ENCODE results near the gene LRRC2.
"Not testable (repeated sequence)": the region's sequence is repeated elsewhere in the genome, so short reads cannot be mapped to it uniquely, and the experiment has no call there.

The LRRC2 gene

DNA sequence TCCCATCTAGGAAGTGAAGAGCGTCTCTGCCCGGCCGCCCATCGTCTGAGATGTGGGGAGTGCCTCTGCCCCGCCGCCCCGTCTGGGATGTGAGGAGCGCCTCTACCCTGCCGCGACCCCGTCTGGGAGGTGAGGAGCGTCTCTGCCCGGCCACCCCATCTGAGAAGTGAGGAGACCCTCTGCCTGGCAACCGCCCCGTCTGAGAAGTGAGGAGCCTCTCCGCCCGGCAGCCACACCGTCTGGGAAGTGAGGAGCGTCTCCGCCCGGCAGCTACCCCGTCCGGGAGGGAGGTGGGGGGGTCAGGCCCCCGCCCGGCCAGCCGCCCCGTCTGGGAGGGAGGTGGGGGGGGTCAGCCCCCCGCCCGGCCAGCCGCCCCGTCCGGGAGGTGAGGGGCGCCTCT, 71.6 kb downstream of the LRRC2 start:
- DNase-seq: not testable (repeated sequence)

DNA sequence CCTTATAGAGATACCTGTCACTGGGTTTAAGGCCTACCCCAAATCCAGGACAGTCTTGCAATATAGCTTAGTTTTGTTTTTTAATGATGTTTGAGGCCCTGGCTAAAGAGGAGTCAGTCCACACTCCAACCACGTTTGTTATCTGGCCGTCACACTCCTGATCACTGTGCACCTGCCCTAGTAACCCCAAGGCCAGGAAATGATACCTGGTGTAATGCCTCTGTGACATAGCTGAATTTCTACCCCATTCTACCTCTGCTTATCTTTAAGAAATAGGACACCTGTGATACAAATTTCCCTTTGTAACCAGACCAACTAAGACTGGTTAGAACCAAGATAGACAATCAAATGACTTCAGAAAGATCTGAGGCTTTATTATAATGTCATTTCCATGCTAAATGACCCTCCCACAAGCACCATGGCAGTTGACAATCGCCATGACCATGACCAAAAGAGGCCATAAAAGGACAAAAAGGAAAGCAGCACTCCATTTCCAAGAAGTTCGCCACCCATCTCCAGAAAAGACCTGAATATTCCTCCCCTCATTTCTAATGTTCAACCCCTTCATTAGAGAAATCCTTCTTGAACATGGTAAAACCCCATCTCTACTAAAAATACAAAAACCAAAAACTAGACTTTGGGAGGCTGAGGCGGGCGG, 73.1 kb downstream of the LRRC2 start:
- DNase-seq: peak; percentile 22

DNA sequence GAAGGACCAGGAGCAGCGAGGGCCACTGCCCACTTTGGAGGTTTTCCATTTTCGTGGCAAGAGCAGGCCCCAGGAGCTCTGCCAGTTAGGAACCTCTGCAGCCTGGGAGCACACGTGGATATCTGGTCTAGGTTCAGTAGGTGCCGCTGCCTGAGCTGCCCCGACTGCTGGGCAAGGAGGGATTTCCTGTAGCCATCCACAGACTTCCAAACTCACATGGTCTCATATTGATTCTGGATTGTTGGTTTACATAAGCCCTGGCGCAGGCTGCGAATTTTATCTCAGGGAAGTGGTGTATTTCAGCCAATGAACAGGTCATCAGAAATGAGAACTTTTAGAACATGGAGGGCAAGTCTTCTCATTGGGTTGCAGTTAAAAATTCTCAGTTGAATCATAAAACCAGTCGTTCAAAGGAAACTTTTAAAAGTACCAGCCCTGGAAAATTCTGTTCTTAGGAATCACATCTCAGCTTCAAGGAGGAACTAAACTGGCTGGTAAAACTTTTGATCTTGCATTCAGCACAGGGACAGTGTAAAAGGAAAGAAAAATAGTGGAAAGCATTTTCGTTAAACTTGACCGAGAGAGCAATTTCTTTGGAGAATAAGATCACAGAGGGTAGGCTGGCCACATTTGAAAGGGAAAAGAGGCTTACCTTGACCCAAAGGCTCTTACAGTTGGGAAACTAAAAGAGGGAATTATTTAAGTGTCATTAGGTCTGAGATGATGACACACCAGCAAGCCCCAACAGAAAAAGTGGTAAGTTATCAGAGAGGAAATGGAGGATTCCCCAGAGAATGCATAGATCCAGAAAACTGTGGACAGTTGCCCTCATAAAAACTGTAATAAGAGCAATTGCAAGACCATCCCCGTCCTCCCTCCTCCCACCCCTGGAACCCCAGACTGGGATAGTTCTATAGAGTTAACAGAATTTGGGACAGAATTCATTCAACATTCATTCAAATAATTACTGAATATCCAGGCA, 74.7 kb downstream of the LRRC2 start:
- DNase-seq: peak; percentile 17

DNA sequence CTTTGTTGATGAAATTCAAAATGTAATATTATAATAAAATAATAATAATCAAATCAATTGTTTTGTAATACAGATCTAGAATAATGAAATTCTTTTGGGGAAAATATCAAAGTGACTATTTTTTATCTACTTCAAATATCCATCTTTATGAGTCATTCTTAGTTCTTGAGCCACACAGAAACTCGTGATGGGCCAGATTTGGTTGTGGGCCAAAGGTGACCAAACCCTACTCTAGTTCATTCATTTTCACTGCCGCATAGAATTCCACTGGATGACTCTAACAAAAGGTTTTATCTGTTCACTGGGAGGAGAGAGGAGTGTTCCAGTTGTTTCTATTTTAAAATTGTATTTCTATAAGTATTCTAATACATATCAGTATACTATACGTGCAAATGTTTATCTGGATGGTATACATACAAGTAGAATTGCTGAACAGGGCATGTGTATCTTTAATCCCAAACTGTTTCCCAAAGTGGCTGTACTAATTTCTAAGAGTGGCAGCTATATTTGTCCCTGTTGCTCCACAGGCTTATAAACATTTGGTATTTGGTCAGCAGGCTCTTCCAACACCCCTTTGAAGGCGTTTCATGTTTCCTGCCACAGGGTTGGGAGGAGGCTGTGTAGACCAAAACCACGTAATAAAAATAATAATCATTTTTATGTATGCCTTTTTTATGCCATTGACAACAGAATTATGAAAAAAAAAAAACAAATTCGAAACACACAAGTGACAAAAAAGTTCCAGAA, 75.6 kb downstream of the LRRC2 start:
- no peak for DNase-seq

DNA sequence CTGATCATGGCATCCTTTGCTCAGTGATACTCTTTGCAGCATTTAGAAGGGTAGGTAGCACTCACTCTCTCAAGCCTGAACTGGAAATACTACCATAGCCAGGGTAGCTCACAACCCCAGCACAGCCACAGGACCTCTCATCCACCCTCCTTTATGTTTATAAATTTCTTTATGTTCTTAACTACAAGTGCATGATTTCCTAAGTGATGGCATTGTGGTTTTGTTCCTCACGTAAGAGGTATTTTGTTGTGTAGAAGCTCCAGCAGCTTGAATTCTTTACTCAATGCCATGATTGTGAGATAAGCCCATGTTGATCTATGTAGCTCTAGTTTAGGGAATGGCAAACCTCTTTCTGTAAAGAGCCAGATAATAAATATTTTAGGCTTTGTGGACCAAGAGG, 76.2 kb downstream of the LRRC2 start:
- peak; percentile 22 for DNase-seq

DNA sequence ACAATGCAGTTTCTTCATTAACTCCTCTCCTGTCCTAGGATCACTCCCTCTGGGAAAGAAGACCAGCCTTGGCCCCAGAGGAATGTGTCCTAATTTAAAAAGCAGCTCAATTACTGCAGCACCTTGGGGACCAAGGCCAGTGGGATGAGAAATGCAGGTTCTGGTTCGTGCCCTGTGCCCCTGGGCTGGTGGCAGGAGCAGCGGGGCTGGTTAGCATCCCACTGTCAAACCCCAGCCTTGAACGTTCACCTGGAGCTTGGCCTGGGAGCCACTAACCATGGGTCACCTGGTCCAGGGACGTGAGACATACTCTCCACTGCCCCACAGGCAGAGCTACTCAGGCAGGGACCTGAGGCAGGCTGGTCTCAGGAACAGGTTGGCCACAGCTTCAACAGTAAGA, 76.7 kb downstream of the LRRC2 start:
- DNase-seq: peak; percentile 47

DNA sequence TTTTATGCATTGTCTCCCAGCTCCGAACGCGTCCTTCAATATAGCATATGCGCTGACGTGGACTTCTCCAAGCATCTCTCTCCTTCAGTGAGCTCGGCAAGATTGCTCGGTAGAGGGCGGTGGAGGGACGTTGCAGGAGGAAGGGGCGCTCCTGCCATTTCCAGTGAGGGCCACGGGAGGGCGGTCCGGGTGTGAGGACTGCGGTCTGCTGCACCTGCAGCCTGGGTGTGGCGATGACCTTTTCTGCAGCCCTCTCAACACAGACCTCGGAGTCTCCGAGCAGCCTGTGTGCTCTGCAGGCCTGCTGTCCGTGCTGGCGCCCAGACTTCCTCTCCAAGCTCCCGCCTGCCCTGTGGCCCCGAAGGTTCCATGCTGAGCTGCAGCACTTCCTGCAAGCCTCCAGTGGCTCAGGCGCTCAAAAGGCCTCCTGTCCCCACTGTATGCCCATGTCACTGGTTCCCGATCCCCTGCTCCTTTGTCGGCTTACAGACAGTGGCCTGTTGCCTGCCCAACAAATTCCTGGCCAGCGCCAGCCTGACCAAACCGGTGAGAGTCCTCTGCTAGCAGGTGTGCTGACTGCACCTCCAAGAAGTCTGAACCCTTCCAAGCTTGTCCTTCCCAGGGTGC, 77.3 kb downstream of the LRRC2 start:
- DNase-seq: peak; percentile 96

DNA sequence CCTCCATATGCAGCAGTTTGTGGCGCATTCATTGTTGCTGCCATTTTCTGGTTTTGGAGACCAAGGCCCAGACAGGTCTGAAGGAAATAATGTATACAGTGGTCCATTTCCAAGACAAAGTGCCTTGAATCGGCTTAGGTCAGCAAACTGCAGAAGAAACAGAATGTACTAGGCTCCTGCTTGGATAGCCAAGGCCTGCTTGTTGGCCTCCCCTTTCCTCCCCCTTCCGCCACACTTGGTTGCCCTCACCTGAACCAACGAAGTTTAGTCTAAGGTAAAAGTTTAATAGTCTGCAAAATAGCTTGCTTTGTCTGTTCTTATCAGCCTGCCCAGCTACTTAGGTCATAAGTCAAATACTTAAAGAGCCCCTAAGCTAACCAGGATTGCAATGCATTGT, 80.3 kb downstream of the LRRC2 start:
- DNase-seq: peak; percentile 12

DNA sequence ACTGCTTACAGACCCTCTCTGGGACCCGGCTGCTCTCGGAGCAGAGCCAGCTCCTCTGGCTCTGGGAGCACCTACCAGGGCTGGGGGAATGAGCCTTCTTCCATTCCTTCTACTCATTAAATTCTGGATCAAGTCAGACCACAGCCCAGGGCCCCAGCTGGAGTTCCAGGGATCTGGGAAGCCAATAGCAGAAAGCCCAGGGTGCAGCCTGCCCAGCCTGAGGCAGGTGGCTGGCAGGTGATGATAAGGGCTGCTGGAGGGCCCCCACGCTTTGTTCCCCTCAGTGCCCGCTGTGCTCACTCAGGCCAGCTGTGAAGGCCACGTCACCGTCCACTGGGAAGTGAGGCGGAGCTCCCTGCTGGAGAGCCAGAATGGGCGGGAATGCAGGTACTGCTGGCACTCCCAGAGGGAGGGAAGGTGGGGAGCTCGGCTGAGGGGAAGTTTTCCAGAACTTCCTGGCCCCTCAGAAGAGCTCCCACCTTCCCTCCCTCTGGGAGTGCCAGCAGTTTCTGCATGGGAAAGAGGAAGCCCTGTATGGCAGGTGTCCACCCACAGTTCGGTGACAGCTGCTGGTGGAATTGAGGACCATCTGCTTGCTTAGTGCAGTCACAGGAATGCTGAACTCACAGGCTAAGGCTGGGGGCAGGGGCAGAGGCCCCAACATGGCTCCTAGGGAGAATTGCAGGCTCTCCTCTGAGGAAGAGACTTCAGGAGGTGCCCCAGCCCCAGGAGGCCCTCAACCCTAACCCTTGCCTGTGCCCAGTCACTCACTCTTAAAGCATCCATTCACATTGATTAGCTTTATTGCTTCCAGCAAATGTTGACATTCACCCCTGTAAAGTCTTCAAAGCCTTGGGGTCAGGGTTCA, 81.0 kb downstream of the LRRC2 start:
- DNase-seq: peak; percentile 53

DNA sequence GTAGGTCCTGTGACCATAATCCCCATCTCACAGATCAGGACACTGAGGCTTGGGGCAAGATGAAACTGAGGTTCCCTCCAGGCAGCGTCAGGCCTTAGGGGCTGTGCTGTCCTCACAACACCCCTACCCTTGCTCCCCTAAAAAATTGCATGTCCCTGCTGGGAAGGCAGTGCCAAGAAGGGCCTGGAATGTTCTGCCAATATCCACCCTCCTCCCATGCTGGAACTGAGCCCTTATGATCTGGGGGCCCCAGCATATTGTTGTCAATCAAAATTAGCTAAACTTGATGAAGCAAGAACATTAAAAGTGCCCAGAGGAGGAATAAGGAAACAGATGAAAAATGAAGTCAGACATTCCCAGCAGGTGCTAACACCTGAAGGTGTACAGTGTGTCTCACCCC, 81.7 kb downstream of the LRRC2 start:
- DNase-seq: peak; percentile 17

DNA sequence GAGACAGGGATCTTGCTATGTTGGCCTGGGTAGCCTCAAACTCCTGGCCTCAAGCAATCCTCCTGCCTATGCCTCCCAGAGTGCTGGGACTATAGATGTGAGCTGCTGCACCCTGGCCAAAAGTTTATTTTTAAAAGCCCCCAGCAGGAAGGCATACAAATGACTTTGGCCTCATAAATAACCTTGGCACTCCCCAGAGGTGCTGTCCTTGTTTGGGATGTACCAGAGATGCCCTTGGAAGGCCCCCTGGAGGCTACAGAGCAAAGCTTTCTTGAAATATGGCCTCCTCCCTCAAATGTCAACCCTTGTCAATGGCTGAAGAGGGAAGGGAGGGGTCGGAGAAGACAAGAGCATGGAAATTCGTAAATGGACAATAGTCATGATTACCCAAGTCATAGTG, 82.3 kb downstream of the LRRC2 start:
- DNase-seq: peak; percentile 30

DNA sequence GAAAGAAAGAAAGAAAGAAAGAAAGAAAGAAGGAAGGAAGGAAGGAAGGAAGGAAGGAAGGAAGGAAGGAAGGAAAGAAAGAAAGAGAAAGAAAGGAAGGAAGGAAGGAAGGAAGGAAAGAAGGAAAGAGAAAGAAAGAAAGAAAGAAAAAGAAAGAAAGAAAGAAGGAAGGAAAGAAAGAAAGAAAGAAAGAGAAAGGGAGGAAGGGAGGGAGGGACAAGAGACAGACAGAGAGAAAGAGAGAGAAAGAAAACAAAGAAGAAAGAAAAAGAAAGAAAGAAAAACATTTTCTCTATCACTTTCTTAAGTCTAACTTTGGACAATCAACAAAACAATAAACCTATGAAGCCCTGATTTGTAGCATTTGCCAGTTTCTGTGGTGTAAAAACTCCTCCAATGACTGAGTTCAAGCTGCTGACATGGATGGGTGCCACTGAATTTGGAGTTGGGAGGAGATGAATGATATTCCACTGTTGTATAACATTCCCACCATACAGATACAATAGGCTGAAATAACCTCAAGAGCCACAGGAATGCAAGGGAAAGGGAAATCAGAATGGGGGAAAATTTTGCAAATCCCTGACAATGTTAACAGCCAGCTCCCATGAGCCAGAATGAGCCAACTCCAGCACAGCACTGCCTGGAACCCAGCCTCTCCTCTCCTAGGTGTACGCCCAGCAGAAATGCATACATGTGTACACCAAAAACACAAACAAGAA, 83.3 kb downstream of the LRRC2 start:
- DNase-seq: peak; percentile 25

DNA sequence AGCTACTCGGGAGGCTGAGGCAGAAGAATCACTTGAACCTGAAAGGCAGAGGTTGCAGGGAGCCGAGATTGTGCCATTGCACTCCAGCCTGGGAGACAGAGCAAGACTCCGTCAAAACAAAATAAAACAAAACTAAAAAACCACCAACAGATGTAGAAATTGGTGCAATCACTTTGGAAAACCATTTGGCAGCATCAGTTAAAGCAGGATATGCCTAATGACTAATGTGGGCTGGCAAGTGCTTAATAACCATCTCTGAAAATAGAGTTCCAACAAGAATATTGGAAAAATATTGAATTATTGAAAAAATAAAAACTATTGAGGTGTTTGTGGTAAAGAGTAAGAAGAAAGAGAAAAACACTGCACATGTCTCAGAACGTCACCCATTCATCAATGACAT, 84.5 kb downstream of the LRRC2 start:
- DNase-seq: no peak

DNA sequence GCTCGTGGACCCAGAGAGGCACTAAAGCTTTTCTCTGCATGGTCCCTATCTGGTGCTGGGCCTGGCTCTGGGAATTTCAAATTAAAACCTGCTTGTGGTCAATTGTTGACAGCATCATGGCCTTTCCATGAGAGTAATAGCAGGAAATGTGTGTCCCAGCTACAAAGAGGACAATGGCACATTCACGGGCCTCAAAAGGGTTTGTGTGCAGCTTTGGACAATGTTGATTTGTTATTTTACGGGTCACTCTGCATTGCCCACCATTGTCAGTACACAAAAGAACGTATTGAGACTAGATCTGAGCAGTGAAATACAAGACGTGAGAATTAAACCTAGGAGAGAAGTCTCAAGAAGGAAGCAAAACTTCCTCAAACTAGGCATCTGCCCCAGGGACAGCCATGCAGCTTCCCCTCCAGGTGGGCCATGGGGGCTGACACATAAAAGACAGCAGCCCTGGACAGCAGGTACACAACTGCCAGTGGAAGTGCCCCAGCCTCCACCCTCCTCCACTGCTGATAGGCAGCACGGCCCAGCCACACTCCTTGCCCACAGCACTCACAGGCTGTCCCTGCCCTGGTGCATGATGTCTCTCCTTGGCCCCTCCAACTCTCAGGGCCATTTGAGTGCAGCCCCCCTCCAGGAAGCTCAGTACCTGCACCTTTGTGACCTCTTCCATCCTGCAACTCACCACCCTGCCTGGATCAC, 85.5 kb downstream of the LRRC2 start:
- DNase-seq: peak; percentile 35

DNA sequence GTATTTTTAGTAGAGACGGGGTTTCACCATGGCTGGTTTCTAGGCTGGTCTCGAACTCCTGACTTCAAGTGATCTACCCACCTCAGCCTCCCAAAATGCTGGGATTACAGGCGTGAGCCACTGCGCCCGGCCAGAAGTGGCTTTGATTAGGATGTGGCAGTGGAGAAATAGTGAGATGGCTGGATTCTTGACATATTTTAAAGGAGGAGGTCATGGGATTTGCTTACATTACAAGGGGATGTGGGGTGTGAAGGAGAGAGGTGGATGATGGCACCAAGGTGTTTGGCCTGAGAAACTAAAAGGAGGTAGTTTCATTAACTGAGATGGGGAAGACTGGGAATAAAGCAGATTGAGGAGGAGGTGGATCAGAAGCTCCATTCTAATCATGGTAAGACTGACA, 86.4 kb downstream of the LRRC2 start:
- DNase-seq: peak; percentile 44

DNA sequence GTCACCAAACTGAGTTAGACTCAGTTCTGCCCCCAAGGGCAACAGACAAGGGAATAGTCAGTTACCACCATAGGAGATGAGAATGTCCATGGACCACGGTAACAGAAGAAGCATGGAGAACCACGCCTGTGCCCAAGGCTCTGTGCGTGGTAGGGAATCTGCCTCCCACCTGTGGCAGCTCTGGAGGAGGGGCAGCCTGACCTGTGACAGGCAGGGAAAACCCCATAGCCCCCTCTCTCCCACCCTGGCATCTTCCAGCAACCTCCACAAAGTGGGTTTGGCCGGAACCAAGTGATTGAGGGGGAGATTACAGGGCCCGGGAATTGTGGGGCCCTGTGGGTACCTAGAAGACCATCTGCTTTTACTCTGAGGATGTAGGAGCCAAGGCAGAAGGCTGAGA, 87.1 kb downstream of the LRRC2 start:
- DNase-seq: peak; percentile 22

DNA sequence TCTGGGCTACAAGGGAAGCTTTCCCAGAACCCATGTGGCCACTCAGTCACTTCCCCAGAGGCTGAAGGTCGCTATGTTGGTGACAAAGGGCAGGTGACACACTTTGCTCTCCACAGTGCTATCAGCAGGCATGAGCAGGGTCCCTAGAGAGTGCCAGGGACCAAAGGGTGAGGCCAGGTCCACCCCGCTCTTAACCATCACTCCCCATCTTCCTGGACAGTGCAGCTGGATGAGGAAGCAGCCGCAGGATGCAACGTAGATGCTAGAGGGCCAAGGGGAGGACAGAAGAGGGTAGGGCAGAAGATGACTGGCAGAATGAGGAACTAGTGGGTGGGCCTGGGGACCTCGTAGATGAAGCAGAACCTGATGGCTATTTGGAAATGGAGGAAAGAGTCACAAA, 87.8 kb downstream of the LRRC2 start:
- DNase-seq: peak; percentile 14

DNA sequence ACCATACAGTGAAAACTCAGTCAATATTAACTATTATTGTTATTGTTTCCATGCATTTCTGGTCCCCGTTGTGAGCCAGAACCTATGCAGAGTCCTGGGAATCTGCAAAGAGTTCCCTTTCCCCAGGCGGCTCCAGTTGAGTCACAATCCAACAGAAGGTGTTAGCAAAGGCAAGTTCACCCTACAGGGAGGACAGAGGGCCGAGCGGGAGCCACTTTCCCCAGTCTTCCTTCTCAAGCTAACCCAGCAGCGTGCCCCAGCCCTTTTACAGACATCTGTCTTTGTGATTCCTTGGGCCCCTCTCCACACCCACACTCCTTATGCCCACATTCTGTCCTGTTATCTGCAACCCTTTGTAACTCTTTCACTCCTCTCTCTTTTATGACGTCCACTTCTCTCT, 88.3 kb downstream of the LRRC2 start:
- DNase-seq: peak; percentile 32

DNA sequence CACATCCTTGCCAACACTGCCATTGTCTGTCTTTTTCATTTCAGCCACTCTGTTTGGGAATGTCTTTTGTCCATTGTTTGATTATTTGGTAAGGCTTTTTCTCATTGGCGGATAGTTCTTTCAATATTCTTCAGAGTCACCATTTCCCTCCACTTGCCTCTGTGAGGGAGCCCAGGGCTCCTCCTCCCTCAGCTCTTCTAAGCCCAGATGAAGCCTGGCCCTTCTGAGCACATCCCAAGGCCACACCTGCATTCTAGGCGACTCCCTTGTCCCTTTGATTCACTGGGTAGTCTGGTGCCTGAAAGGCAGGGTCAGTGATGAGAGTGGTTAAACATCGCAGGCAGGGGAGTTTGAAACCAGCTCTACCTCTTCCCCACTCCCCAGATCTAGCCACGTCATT, 89.0 kb downstream of the LRRC2 start:
- DNase-seq: peak; percentile 43

DNA sequence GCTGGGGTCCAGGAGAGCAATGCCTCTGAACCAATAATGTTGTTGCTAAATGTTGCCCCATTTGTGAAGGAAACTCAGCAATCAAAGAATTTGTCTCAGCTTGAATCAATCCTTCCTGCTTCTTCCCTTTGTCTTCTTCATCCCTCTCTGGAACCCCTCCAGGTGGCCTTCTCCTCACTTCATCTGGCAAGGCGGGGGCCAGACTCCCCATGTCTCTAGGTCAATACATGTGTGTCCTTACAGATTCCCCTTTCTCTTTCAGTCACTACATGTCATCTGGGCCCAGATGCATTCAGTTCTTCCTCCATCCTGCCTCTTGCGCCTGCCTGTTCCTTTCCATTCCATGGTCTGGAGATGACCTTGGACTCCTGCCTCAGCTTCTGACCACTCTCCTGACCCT, 93.4 kb downstream of the LRRC2 start:
- DNase-seq: peak; percentile 6

All from islet precursor cell (in vitro differentiated cells).